HG02938 (cell line): Measurements from ENCODE around the gene REC8.

Experiments
- ATAC-seq: cut with Tn5 transposase; IDR thresholded peaks from one replicate; pipeline ENCODE4 v1.9.1; 2021; ENCODE audit warnings: mild to moderate bottlenecking, moderate library complexity; ENCODE audit not compliant: unreplicated experiment

Gene REC8

DNA sequence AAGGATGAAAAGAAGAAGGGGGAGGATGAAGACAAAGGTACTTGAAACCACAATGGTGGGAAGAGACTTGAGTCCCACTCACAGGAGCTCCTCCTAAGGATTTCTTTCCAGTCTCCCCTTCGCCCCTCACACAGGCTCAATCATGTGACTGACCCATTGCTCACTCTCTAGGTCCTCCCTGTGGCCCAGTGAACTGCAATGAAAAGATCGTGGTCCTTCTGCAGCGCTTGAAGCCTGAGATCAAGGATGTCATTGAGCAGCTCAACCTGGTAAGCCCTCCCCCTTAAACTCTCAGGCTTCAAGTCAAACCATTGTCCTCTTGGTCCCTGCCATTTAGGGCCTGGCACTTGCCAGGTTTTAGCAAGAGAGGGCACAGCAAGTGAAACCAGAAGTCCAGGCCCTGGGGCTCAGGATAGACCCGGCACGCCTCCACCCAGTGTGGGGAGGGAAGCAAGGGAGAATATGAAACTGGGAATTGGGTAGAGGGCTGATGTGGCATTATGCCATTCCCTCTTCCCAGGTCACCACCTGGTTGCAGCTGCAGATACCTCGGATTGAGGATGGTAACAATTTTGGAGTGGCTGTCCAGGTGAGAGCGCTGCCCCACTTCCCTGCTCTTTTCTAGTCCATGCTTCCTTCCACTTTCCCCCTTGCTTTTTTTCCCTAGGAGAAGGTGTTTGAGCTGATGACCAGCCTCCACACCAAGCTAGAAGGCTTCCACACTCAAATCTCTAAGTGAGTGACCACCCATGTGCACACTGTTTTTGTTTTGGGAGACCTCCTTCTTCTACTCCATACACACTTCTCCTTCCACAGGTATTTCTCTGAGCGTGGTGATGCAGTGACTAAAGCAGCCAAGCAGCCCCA lies 34.1 kb upstream of the REC8 start:
- ATAC-seq = no peak

- no peak for ATAC-seq
These were observed 33.2 kb upstream of the REC8 start for GRCh38 chr14:24138396-24139271.

GRCh38 chr14:24139272-24139934 lies 32.5 kb upstream of the REC8 start:
- no peak for ATAC-seq

GRCh38 chr14:24141097-24141880 lies 30.6 kb upstream of the REC8 start, which contains the start of gene EMC9:
Gene EMC9, minus strand, starts transcription at chr14:24141591. Its CDS starts 287 bp downstream, at chr14:24141304.
- ATAC-seq = peak; percentile 86

GRCh38 chr14:24143511-24143910 lies 28.4 kb upstream of the REC8 start:
- no peak for ATAC-seq

DNA sequence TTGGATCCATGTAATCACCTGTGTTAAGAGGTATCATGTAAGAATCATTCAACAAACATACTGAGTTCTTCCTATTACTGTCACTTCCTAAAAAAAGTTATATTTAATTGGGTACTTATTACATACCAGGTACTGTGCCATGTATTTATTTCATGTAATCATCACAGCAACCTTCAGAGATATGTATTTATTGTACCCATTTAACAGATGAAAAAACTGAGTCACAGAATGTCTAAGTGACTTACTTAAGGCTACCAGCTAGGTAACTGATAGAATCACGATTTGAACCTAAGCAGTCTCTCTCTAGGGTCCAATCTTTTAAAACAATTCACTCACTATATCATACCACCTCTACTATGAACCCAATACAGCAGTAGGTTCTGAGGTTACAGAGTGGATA lies 27.4 kb upstream of the REC8 start:
- ATAC-seq = no peak

DNA sequence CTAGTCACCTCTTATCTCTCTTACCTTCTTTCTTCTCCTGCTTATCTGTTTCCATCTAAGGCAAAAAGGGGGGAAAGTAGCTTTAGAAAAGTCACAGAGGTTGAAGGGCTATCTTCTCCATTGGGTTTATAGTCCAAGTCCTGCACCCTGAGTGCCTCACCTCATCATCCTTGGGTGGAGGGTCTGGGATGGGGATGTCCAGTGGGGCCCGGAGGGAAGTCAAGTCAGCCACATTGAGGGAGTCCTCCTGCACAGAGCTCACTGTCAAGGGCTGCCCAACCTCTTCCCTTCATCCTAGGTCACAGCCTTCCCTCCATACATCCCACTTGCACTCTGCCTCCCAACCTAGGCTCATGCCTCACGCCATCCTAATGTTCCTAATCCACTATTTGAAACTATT lies 26.7 kb upstream of the REC8 start:
- ATAC-seq = no peak

- no peak for ATAC-seq
These were observed 26.0 kb upstream of the REC8 start for GRCh38 chr14:24145690-24146452.

DNA sequence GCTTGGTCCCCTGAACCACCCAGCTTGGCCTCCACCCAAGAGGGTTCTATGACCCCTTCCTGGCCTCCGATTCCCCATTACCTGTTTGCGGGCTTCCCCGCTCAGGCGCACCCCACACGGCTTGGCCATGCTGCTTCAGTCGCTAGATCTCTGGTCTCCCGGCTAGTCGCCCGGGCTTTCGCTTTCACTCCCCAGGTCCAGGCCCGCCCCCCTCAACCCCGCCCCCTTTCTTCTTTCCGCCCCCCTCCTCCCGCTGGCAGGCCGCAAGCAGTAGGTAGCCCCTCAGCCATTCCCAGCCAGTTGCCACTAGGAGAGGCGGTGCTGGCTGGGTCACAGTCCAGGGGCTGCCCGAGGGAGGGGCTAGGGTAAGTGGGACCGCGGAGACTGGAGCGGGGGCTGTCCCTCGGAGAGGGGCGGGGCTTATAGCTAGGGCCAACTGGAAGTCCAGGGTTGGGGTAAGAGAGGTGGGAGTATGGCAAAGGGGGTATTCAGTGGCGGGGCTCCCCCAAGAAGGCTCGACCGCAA lies 25.4 kb upstream of the REC8 start, which contains the start of gene PSME2:
Gene PSME2, minus strand, starts transcription at position 158 of the 525 bp plus-strand sequence. Its CDS starts 29 bp downstream, at position 129.
- peak; percentile 53 for ATAC-seq

GRCh38 chr14:24146978-24147760 lies 24.7 kb upstream of the REC8 start, which contains the start of gene RNF31:
Gene RNF31, plus strand, starts transcription at chr14:24147498. Its CDS starts 201 bp downstream, at chr14:24147699.
- peak; percentile 85 for ATAC-seq

DNA sequence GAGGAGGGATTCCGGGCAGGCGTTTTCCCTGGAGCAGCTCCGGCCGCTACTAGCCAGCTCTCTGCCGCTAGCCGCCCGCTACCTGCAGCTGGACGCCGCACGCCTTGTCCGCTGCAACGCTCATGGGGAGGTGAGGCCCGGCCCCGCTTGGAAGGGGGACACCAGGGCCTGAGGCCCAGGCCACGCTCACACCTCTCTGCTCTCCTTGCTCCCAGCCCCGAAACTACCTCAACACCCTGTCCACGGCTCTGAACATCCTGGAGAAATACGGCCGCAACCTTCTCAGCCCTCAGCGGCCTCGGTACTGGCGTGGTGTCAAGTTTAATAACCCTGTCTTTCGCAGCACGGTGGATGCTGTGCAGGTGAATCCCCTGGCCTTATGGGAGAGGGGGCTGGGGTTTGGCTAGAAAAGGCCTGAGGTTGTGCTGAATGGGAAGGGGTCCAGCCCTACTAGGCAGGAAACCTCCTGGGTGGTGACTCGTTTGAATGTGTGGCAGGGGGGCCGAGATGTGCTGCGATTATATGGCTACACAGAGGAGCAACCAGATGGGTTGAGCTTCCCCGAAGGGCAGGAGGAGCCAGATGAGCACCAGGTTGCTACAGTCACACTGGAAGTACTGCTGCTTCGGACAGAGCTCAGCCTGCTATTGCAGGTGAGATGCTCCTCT lies 24.0 kb upstream of the REC8 start:
- no peak for ATAC-seq

GRCh38 chr14:24149302-24149969 lies 22.4 kb upstream of the REC8 start:
- ATAC-seq = no peak

DNA sequence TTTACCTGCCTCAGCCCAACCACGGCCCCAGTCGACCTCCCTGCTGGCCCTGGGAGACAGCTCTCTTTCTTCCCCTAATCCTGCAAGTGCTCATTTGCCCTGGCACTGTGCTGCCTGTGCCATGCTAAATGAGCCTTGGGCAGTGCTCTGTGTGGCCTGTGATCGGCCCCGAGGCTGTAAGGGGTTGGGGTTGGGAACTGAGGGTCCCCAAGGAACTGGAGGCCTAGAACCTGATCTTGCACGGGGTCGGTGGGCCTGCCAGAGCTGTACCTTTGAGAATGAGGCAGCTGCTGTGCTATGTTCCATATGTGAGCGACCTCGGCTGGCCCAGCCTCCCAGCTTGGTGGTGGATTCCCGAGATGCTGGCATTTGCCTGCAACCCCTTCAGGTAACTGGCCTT lies 21.8 kb upstream of the REC8 start:
- no peak for ATAC-seq

- no peak for ATAC-seq
These were observed 21.3 kb upstream of the REC8 start for GRCh38 chr14:24150567-24150966.

DNA sequence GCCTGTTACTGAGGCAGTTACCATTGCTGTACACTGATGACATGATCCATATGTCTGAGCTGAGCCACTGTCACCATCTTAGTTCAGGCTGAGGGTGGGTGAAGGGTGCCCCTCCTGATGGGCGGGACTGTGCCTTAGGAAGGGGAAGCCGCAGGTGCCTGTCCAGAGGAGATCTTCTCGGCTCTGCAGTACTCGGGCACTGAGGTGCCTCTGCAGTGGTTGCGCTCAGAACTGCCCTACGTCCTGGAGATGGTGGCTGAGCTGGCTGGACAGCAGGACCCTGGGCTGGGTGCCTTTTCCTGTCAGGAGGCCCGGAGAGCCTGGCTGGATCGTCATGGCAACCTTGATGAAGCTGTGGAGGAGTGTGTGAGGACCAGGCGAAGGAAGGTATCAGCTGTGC lies 20.9 kb upstream of the REC8 start:
- ATAC-seq = no peak

DNA sequence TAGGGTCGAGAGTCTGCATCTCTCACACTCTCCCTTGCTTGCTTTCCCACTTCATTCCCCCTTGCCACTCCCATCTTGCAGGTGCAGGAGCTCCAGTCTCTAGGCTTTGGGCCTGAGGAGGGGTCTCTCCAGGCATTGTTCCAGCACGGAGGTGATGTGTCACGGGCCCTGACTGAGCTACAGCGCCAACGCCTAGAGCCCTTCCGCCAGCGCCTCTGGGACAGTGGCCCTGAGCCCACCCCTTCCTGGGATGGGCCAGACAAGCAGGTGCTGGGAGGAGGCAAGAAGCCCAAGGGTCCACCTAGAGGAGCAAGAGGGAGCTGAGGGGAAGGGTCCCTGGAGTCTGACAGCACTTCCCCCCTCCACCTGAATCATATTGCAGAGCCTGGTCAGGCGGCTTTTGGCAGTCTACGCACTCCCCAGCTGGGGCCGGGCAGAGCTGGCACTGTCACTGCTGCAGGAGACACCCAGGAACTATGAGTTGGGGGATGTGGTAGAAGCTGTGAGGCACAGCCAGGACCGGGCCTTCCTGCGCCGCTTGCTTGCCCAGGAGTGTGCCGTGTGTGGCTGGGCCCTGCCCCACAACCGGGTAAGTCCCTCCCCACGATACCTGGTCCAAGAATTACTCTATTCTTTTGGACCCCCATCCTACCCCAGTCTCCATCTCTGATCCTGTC lies 20.3 kb upstream of the REC8 start:
- ATAC-seq = no peak

DNA sequence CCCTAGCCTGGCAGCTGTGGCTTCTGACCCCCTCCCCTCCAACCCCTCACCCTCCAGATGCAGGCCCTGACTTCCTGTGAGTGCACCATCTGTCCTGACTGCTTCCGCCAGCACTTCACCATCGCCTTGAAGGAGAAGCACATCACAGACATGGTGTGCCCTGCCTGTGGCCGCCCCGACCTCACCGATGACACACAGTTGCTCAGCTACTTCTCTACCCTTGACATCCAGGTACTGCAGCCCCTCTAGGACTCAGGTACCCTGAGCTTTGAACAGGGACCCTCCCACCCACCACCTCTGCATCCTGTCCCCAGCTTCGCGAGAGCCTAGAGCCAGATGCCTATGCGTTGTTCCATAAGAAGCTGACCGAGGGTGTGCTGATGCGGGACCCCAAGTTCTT lies 16.8 kb upstream of the REC8 start:
- ATAC-seq = no peak
